ENCODE measurements around the gene ANXA6. TPM values are rescaled to one million over a fixed set of nuclear protein-coding genes. Genes with fewer than 3 reads are reported as not detected.
A peak's percentile ranks its signal among the peaks of the same experiment; 100 is the strongest.

ANXA6 gene
- total RNA-seq, 1 donor from 2014 or later, result 222 TPM

DNA sequence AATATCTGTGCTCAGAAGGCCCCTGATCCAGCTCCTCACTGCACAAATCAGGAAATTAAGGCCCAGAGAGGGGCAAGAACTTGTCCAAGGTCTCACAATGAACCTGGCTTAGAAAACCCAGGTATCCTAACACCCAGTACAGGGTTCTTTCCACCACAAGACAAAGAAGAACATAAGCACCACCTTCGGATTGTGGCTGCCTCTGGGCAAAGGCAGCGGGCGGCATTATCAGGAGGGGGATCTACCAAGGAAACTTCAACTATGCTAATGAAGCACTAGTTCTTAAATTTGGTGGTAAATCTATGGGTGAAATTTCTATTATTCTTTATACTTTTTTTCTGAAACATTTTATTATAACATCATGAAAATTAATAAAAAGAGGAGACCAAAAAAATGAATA lies 17.9 kb downstream of the ANXA6 start:
- intact Hi-C loops (cut with DNase I), result no loop called here
- no peak for ATAC-seq
- DNase-seq (ENCODE audit: missing footprints), result no peak

DNA sequence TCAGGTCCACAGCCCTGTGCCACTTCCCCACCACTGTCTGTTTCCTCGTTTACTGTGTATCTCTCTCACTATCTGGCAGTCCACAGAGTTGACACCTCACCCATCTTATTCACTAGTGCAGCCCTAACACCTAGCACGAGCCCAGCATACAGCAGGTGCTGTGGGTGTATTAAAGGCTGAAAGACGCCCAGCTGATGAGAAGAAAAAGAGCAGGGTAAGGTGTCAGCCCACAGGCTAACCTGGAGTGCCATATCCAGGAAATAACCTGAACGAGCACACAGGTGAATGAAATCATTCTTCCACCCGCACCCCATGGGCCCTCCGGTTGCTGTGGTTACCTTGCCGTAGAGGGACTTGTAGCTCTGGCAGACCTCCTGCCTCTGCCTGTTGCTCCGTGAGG lies 18.6 kb downstream of the ANXA6 start:
- ATAC-seq (no peak), DNase-seq (ENCODE audit: missing footprints) (no peak)
- intact Hi-C loops (cut with DNase I), result no loop called here

DNA sequence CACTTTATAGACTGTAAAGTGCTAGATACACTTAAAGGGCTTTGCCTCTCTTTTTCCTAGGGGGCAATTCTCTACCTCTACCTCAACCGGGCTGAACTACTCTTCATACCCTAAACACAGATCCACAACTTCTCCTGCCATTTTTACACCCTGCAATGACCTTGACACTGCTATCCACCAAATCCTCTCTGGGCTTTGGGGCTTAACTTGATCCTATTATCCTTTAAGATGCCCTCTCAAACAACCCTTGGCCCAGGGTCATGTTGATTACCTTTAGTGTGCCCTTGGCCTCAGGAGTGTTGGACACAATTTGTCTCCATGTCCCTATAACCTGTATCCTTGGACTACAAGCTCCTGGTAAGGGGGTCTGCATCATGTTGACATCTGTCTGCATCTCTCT lies 19.5 kb downstream of the ANXA6 start:
- no peak for ATAC-seq
- DNase-seq (ENCODE audit: missing footprints), result no peak
- intact Hi-C loops (cut with DNase I), result no loop called here

DNA sequence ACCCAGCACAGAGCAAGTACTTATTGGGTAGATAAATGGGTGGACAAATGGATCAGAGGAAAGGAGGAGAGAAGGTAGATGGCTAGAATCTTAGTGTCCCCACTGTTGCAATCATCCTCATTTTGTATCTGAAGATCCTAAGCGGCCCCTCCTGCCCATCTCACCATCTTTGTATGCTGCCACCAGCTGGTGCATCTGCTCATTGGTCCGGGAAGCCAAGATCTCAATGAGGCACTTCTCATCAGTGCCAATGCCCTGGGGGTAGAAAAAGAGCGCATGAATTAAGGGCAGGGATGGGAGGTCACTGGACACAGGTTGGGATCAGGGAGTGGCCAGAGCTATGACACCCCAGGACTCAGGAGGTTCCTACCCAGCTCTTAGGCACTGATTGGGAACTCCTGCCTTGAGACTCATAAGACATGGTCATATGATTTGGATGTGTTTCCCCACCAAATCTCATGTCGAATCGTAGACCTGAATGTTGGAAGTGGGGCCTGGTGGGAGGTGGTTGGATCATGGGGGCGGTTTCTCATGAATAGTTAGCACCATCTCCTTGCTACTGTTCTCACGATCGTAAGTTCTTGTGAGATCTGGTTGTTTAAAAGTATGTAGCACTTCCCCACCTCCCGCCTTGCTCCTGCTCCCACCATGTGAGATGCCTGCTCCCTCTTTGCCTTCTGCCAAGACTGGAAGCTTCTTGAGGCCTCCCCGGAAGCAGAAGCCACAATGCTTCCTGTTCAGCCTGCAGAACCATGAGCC lies 20.3 kb downstream of the ANXA6 start:
- intact Hi-C loops (cut with DNase I), result no loop called here
- ATAC-seq (no peak), DNase-seq (ENCODE audit: missing footprints) (no peak)

DNA sequence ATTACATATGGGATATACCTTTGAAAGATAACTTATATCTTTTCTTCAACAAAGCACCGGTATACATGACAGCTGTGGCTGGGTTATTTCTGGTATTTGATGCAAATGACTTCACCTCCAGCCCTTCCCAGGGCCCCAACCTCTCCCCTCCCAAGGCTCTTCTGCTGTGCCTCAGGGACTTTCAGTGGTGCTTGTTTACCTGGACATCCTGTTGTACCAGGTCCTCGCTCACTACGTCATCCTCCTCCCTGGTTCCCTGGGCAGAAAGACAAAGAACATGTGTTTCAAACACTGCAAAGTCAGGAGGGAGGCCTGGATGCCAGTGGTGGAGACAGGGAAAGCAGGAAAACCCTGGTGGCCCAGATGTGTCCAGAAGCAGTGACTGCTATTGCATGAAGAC lies 23.4 kb downstream of the ANXA6 start:
- intact Hi-C loops (cut with DNase I), result no loop called here
- ATAC-seq (no peak), DNase-seq (ENCODE audit: missing footprints) (no peak)

DNA sequence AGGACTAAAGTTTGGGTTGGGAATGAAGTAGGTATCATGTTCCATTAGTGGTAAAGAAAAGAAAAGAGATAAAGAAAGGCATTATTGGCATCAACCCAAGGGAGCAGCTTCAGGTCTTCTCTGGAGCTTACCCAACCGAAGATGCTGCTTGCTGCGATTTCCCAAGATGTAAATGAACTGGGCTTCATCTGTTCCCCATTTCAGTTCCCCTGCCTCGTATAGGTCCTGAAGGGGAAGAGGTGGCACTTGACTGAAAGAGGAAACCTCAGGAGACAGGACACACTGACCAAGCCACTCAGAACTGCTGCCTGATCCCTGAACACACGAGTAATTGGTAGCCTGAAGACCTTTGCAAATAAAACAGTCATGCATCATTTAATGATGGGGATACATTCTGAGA lies 24.6 kb downstream of the ANXA6 start:
- DNase-seq (ENCODE audit: missing footprints), result no peak
- ATAC-seq, result no peak
- intact Hi-C loops (cut with DNase I), result no loop called here

DNA sequence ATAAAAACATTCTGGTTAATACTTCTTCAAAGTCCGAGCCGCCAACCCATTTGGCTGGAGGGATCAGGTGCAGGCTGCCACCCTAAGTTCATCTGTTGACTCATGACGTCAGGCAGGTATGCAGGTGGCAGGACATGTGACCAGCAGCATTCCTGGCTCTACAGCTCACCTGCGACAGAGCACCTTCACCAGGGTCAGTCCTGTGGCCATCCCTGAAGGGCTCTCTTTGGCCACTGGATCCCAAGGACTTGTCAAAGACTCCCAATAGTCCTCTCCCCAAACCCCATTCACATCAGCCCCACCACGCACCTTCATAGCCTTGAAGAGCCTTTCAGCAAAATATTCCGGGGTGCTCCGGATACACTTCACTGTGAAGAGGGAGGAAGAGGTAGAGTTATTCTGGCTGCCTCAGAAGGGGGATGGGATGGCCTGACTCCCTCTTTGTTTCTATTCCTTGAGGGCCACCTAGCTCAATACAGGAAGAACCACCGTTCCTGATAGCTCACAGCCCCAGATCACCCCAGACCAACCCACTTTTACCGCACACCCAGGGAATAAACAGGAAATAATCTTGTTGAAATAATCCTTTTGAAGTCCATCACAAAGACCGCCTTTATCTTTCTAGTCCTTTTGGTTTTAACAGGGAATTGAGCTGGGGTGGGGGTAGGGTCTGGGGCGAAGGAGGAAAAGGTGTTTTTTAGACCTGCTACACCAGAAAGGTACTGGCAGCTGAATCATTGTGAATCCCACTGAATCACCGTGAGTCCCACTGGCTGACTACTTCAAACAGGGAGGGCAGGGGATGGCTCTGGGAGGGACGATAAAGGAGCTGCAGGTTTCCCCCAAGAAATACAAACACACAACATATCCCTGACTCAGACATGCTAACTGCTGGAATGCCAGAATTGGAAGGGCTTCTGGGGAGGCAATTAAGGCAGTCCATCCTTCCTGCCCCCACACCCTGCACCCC lies 26.4 kb downstream of the ANXA6 start:
- DNase-seq (ENCODE audit: missing footprints), result no peak
- intact Hi-C loops (cut with DNase I), result no loop called here
- no peak for ATAC-seq

DNA sequence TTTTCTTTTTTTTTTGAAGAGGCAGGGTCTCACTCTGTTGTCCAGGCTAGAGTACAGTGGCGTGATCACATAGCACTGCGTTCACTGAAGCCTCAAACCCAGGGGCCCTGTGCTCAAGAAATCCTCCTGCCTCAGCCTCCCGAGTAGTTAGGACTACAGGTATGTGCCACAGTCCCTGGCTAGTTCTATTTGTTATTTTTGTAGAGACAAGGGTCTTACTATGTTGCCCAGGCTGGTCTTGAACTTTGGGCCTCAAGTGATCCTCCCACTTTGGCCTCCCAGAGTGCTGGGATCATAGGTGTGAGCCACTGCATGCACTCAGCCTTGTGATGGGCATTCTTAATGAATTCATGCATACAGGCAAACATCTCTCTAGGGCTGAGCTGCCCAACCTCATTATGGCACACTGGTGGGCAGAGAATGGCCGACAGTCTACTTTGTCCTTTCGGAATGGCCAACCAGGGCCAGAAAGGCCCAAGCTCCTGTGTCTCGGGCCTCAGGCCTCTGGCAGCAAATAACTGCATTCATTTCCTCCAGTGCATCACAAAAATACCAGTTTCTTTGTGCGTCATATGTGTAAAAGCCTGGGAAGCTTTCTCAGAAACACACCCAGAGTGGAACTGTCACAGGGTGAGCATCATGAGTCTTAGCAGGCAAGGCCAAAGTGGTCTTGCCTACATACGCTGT lies 27.2 kb downstream of the ANXA6 start:
- DNase-seq (ENCODE audit: missing footprints) (no peak), ATAC-seq (no peak)
- intact Hi-C loops (cut with DNase I), result no loop called here

DNA sequence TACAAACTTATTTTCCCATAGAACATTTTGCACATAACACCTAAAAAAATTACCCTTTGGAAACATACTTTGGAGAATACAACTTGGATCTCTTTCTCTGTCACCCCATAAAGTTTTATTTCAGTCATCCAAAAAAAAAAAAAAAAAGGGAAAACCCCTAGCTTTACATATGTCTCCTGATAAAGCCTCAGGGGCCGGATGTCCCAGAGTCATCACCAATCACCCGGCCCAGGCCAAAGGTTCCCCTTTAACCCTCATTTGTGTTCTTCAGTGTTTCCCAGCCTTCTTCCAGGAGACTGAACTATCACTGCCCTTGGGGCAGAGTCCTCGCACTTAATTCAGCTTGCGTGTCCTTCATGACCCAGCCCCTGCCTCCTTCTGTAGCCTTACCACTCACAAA lies 28.8 kb downstream of the ANXA6 start:
- intact Hi-C loops (cut with DNase I), result loop anchor here (10.0 kb wide), 1 partner anchor 186 kb away; no protein-coding TSS in a partner anchor
- ATAC-seq (no peak), DNase-seq (ENCODE audit: missing footprints) (no peak)

DNA sequence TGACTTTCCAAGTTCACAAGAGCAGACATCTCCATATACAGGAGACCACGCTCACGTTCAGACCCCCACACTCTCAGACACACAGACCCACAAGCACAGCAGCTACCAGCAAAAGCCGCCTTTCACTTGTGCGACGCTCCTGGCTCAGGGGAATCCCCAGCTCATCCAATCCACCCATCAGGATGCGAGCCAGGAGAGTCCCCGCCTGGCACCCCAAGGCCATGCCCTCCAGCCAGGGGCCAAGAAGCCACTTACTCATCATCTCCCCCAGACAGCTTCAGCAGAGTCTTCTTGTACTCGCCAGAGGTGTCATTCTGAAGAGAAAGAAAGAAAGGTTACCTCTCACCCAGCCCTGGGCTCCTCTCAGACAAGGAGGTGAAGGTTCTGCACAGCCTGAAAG lies 29.7 kb downstream of the ANXA6 start:
- intact Hi-C loops (cut with DNase I), result loop anchor here (10.0 kb wide), 1 partner anchor 187 kb away; no protein-coding TSS in a partner anchor
- DNase-seq (ENCODE audit: missing footprints) (no peak), ATAC-seq (no peak)

DNA sequence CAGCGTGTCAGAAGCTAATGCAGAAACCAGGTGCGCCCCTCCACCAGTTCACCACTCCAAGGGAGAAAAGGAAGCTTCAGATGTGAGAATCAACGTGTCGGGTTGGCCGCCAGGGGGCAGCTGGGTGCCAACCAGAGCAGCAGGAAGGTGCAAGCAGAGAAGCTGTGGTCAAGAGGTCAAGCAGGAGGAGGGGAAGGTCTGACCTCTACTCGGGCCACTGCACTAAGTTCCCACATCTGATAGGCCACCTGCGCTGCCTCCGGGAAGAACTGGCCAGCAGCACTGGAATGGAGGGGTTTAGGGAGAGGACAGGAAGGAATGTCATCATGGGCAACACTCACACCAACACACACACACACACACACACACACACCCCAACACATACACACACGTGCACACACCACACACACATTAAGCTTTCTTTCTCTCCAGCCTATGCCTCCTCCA lies 31.4 kb downstream of the ANXA6 start:
- intact Hi-C loops (cut with DNase I), result loop anchor here (1.0 to 10.0 kb wide), 2 partner anchors 38 to 189 kb away; no protein-coding TSS in a partner anchor
- peak; percentile 93 for DNase-seq (ENCODE audit: missing footprints)
- peak; percentile 60 for ATAC-seq

DNA sequence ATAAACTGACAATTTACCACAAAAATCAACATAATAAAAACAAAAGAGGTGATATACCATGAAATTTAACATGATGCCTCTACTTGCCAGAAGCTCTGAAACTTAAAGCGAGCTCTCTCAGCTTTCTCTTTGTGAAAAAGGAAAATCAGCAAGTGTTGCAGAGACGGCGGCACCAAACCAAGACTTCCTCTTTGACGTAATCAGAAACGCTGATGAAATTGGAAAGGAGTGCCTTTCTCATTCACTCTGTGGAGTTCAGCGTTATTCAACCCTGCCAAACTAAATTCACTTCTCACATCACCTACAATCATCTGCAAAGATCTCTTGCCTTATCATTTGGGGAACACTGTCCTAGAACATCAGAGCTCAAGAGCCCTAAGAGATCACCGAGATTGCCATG lies 32.2 kb downstream of the ANXA6 start:
- ATAC-seq (no peak), DNase-seq (ENCODE audit: missing footprints) (no peak)
- intact Hi-C loops (cut with DNase I), result loop anchor here (2.0 to 10.0 kb wide), 2 partner anchors 113 to 189 kb away; no protein-coding TSS in a partner anchor

DNA sequence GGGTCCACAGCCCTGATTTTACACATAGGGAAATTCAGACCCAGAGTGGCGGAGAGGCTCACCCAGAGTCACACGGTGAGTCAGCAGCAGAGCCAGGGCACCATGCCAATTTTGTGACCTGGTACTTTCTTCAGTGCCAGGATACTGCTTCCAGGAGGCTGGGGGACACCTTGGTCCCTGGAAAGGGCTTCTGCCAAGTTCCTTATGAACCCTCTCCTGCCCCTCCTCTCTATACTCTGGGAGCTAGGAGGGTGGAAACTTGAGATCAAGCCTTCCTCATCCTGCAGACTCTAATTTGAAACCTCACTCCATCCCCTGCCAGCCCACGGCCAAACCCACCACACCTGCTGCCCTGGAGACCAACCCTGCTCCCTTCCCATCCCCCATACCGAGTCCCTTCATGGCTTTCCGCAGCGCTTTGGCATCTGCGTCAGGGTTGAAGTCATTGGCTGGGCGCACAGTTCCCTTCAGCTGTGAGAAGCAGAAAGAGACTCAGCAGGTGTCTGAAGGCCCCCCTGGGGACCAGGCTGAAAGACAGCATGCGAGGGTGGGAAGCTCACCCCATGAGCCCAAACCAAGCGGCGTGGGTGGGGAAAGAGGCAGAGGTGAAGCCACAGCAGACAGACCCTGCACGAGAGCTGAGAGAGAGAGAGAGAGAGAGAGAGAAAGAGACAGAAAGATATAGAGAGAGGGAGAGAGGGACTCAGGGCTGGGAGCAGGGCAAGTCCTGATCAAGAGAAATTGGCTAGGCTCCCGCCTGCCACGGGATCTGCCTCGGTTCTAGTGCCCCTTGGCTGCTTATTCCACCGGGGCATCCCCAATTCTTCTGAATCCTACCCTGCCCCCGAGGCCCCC lies 33.5 kb downstream of the ANXA6 start:
- peak; percentile 76 for DNase-seq (ENCODE audit: missing footprints)
- ATAC-seq, result peak; percentile 49
- intact Hi-C loops (cut with DNase I), result loop anchor here (2.0 to 10.0 kb wide), 2 partner anchors 115 to 191 kb away; no protein-coding TSS in a partner anchor

DNA sequence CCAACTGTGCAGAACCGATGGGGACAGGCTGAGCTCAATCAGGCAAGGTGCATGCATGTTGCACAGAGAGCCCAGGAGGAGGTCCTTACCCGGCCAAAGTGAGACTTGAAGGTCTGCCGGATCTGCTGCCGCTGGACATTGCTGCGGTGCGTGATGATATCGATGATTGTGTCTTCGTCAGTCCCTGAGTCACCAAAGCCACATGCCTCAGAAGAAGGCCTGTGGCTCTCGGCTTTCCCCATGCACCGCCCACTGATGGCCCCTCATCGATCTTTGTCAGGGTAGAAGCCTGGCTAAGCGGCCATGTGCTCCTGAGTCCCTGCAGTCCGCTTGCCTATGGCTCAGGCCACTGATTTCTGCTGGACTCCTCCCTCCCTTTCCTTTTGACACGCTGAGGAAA lies 34.8 kb downstream of the ANXA6 start:
- DNase-seq (ENCODE audit: missing footprints) (no peak), ATAC-seq (no peak)
- intact Hi-C loops (cut with DNase I), result loop anchor here (10.0 kb wide), 1 partner anchor 192 kb away; no protein-coding TSS in a partner anchor

DNA sequence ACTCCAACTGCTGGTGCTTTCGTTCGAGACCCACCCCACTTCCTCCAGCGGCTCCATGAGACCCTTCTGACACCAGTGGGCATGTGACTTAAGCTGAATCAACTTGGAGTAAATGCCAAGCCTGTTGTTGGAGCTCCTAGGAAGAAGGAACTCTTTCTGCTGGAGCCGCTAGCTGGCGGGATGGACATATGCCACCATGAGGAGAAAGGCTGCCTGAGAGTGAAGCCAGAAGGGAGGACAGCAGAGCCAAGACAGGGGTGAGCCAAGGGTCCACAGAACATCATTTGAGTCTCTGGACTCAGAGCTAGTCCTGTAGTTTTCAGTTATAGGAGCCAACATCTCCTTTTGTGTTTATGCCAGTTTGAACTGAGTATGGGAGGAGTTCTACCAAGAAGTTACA lies 35.9 kb downstream of the ANXA6 start:
- intact Hi-C loops (cut with DNase I), result loop anchor here (10.0 kb wide), 1 partner anchor 193 kb away; no protein-coding TSS in a partner anchor
- ATAC-seq, result no peak
- no peak for DNase-seq (ENCODE audit: missing footprints)

DNA sequence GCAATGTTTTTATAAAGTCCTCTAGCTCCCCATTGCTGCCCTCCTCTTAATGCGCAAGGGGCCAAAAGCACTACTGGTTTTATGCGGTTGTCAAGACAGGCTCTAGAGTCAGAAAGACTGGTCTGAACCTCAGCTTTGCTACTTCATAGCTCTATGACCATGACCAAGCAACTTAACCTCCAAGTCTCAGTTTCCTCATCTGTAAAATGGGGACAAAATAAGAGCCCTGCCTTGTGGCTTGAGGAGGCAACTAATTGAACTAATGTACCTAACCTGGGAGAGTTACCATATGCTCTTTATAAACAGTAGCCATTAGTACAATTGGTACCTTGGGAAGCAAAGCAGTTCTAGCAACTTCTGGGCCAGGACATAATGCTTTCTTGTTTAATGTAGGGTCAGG lies 36.5 kb downstream of the ANXA6 start:
- no peak for ATAC-seq
- no peak for DNase-seq (ENCODE audit: missing footprints)
- intact Hi-C loops (cut with DNase I), result loop anchor here (10.0 kb wide), 1 partner anchor 194 kb away; no protein-coding TSS in a partner anchor

DNA sequence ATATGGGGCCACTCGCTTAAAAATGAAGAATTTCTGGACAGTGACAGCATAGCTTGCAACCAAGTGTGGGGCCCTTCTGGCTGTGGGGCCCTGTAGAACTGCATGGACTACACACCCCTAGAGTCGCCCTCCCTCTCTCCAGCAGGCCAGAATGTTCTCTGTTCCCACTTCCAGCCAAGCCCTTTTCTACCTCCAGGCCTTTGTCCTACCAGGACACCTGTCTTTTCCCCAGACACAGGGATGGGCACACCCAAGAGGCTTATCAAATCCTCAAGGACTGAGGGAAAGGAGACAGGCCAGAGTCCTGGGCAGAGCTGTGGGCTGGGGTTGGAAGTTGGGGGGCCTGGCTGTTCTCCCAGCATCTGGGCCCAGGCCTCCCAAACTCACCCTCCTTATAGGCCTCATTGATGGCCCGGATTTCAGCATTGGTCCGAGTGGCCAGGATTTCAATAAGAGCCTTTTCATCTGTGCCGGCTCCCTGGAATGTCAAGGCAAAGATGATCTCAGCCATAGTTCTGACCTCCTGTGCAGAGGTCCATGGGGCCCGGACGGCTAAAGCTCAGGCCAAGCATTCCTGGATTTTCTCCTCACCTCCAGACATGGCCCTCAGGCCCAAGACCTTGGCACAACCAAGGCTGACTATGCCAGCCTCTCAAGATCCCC lies 38.5 kb downstream of the ANXA6 start:
- DNase-seq (ENCODE audit: missing footprints) (no peak), ATAC-seq (no peak)
- intact Hi-C loops (cut with DNase I), result no loop called here
